Breast epithelium (tissue), 3 donors: Measurements from ENCODE around the gene RPL18A.

ENCODE experiments used
- POLR2A ChIP-seq: fragments of 450-650 bp; IDR thresholded peaks from one replicate; pipeline ENCODE4 v1.6.1; 2016; ENCODE audit warnings: antibody characterized with exemption, mild to moderate bottlenecking, moderate library complexity
- POLR2AphosphoS5 ChIP-seq, 3 donors: sonication (generic); formaldehyde crosslinking; IDR thresholded peaks; one replicate each; pipeline ENCODE4 v1.6.1; 2017; ENCODE audit warnings: antibody characterized with exemption in 3 of 3
- TF ChIP-seq, protein P1 (sequence below), 3 donors: fragments of 450-650 bp; IDR thresholded peaks; one replicate each; pipeline ENCODE4 v1.5.1; 2016 to 2017; ENCODE audit warnings: antibody characterized with exemption in 3 of 3, mild to moderate bottlenecking in 3 of 3, moderate library complexity in 3 of 3

DNA sequence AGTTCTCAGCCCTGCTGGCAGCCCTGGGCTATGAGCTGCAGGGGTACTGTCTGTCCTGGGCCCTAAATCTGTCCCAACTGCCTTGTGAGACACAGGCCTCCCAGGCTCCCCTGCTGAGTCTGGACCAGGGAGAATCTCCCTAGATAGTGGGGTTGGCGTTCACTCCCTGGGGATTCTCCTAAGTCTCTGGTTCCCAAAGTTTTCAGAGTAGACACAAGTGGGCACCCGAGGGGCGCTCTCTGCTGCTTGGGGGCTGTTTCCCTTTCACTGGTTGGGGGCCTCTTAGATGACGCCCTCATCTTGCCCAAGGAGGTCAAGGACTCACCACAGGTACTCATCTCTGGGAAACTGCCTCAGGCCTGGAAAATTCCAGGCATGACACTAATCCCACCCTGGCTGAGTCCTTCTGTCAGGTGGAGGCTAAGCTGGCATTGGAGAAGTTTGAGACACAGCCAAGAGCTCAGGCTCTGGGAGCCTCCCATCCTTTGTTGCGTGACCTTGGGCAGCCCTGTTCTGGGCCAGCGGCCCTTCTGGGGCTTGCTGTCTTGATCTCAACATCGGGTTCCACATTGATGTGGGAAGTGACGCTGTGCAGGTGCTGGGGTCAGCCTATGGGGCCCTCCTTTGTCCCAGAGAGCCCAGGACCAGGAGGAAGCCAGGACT, 3.9 kb downstream of the RPL18A start:
- no peak for TF ChIP-seq POLR2A
- TF ChIP-seq, protein P1, sequence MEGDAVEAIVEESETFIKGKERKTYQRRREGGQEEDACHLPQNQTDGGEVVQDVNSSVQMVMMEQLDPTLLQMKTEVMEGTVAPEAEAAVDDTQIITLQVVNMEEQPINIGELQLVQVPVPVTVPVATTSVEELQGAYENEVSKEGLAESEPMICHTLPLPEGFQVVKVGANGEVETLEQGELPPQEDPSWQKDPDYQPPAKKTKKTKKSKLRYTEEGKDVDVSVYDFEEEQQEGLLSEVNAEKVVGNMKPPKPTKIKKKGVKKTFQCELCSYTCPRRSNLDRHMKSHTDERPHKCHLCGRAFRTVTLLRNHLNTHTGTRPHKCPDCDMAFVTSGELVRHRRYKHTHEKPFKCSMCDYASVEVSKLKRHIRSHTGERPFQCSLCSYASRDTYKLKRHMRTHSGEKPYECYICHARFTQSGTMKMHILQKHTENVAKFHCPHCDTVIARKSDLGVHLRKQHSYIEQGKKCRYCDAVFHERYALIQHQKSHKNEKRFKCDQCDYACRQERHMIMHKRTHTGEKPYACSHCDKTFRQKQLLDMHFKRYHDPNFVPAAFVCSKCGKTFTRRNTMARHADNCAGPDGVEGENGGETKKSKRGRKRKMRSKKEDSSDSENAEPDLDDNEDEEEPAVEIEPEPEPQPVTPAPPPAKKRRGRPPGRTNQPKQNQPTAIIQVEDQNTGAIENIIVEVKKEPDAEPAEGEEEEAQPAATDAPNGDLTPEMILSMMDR (IDR thresholded peaks at IDR 0.05), result no peak
- no peak for TF ChIP-seq POLR2AphosphoS5 (IDR thresholded peaks at IDR 0.05)
